ENCODE results near the gene SCRN2. TPM values are rescaled to one million over a fixed set of nuclear protein-coding genes. Genes with fewer than 3 reads are reported as not detected.
A peak's percentile ranks its signal among the peaks of the same experiment; 100 is the strongest.

The SCRN2 gene
- total and polyA plus RNA-seq, 2 of the 13 experiments (the other 11 are each of a cell fraction or from before 2014, with no cell fraction given): 21.7 to 29.5 TPM

DNA sequence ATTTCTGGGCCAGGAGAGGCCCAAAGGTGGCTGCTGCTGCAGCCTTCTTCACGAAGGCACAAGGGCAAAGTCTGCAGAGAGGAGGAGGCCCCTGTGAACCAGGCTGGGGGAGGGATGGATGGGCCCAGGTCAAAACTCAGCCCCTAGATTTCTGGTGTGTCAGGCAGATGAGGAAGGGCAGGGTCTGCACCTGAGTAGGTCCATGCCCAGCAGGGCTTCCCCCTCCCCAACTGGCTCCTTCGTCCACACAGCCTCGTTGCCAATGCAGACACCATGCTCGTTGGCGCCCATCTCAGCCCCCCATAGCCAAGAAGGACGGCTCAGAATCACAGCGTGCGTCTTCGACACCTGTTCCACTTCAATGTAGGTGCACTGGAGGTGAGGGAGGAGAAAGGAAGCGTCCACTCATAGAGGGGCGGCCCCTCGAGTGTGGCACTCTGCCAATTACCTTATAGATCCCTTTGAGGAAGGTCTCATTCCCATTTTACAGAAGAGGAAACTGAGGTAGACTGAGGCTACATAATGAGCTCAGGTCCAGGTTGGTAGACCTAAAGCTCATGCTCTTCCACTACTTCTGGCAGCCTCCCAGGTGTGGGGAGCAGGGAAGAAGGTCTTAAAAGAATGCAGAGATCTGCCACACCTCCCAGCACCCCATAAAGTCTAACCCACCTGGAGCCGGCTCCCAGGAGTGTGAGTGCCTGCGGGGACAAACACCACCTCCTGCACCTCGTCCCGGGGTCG, 902 bp downstream of the SCRN2 start (continued):
- TF ChIP-seq, protein P1, sequence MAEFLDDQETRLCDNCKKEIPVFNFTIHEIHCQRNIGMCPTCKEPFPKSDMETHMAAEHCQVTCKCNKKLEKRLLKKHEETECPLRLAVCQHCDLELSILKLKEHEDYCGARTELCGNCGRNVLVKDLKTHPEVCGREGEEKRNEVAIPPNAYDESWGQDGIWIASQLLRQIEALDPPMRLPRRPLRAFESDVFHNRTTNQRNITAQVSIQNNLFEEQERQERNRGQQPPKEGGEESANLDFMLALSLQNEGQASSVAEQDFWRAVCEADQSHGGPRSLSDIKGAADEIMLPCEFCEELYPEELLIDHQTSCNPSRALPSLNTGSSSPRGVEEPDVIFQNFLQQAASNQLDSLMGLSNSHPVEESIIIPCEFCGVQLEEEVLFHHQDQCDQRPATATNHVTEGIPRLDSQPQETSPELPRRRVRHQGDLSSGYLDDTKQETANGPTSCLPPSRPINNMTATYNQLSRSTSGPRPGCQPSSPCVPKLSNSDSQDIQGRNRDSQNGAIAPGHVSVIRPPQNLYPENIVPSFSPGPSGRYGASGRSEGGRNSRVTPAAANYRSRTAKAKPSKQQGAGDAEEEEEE (CRISPR knock-in tag; IDR thresholded peaks at IDR 0.05; ENCODE audit: borderline replicate concordance): no peak
- no peak for TF ChIP-seq IRF2 (CRISPR knock-in tag; IDR thresholded peaks at IDR 0.05)
- peak; percentile 54; the same call in 1 of the 2 replicates for TF ChIP-seq EED (CRISPR knock-in tag; IDR thresholded peaks at IDR 0.05)
- no peak for TF ChIP-seq JUND (CRISPR knock-in tag; IDR thresholded peaks at IDR 0.05)
- no peak for TF ChIP-seq NFATC3 (CRISPR knock-in tag; IDR thresholded peaks at IDR 0.05)
- TF ChIP-seq, protein P2, sequence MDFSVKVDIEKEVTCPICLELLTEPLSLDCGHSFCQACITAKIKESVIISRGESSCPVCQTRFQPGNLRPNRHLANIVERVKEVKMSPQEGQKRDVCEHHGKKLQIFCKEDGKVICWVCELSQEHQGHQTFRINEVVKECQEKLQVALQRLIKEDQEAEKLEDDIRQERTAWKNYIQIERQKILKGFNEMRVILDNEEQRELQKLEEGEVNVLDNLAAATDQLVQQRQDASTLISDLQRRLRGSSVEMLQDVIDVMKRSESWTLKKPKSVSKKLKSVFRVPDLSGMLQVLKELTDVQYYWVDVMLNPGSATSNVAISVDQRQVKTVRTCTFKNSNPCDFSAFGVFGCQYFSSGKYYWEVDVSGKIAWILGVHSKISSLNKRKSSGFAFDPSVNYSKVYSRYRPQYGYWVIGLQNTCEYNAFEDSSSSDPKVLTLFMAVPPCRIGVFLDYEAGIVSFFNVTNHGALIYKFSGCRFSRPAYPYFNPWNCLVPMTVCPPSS (IDR thresholded peaks at IDR 0.05): no peak
- no peak for TF ChIP-seq ZNF367 (CRISPR knock-in tag; IDR thresholded peaks at IDR 0.05; ENCODE audit: borderline replicate concordance)
- TF ChIP-seq, protein P3, sequence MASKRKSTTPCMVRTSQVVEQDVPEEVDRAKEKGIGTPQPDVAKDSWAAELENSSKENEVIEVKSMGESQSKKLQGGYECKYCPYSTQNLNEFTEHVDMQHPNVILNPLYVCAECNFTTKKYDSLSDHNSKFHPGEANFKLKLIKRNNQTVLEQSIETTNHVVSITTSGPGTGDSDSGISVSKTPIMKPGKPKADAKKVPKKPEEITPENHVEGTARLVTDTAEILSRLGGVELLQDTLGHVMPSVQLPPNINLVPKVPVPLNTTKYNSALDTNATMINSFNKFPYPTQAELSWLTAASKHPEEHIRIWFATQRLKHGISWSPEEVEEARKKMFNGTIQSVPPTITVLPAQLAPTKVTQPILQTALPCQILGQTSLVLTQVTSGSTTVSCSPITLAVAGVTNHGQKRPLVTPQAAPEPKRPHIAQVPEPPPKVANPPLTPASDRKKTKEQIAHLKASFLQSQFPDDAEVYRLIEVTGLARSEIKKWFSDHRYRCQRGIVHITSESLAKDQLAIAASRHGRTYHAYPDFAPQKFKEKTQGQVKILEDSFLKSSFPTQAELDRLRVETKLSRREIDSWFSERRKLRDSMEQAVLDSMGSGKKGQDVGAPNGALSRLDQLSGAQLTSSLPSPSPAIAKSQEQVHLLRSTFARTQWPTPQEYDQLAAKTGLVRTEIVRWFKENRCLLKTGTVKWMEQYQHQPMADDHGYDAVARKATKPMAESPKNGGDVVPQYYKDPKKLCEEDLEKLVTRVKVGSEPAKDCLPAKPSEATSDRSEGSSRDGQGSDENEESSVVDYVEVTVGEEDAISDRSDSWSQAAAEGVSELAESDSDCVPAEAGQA (IDR thresholded peaks at IDR 0.05; ENCODE audit: low read depth): no peak
- TF ChIP-seq, protein P3 (CRISPR knock-in tag; IDR thresholded peaks at IDR 0.05; ENCODE audit: borderline replicate concordance): no peak
- 0 out of 2 replicates have a peak, but pooled peaks have one; percentile 8 for TF ChIP-seq ZNF296 (CRISPR knock-in tag; conservative IDR thresholded peaks at IDR 0.05)
- TF ChIP-seq HNF4G (IDR thresholded peaks at IDR 0.05; ENCODE audit: borderline replicate concordance, low read depth, low read length): 0 out of 2 replicates have a peak, but pooled peaks have one; percentile 16
- TF ChIP-seq HNF4G (CRISPR knock-in tag; IDR thresholded peaks at IDR 0.05; ENCODE audit: borderline replicate concordance, low read depth): no peak
- TF ChIP-seq, protein P4, sequence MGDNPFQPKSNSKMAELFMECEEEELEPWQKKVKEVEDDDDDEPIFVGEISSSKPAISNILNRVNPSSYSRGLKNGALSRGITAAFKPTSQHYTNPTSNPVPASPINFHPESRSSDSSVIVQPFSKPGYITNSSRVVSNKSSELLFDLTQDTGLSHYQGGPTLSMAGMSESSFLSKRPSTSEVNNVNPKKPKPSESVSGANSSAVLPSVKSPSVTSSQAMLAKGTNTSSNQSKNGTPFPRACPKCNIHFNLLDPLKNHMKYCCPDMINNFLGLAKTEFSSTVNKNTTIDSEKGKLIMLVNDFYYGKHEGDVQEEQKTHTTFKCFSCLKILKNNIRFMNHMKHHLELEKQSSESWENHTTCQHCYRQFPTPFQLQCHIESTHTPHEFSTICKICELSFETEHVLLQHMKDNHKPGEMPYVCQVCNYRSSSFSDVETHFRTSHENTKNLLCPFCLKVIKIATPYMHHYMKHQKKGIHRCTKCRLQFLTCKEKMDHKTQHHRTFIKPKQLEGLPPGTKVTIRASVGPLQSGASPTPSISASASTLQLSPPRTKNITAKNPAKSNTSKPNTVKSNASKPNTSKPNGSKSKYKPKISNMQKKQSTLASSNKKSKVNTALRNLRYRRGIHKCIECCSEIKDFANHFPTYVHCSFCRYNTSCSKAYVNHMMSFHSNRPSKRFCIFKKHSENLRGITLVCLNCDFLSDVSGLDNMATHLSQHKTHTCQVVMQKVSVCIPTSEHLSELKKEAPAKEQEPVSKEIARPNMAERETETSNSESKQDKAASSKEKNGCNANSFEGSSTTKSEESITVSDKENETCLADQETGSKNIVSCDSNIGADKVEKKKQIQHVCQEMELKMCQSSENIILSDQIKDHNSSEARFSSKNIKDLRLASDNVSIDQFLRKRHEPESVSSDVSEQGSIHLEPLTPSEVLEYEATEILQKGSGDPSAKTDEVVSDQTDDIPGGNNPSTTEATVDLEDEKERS (CRISPR knock-in tag; IDR thresholded peaks at IDR 0.05): no peak
- no peak for TF ChIP-seq KDM5B (CRISPR knock-in tag; IDR thresholded peaks at IDR 0.05; ENCODE audit: borderline replicate concordance)

Measured in HepG2 (cell line).